OCI-LY7 (cell line): ENCODE data around the gene LRRC57.

Experiments
- CTCF ChIP-seq: fragments of 200-600 bp; sonication (generic); conservative IDR thresholded peaks from 2 replicates; pipeline ENCODE4 v1.5.1; 2014; ENCODE audit warnings: mild to moderate bottlenecking, antibody characterized with exemption, low read length, moderate library complexity, mixed read lengths
- EZH2phosphoT487 ChIP-seq: fragments of 200-600 bp; sonication (generic); IDR thresholded peaks from 2 replicates; pipeline ENCODE4 v1.6.1; 2018; ENCODE audit warnings: low read depth, borderline replicate concordance, mild to moderate bottlenecking, mixed run types, antibody characterized with exemption, low read length, moderate library complexity, mixed read lengths

GRCh38 chr15:42507514-42507913 lies 41.1 kb downstream of the LRRC57 start:
- TF ChIP-seq CTCF, result no peak
- TF ChIP-seq EZH2phosphoT487, result no peak
